GM21367 (cell line): ENCODE results near the gene PICK1.
"Not testable (repeated sequence)": the region's sequence is repeated elsewhere in the genome, so short reads cannot be mapped to it uniquely, and the experiment has no call there.

ENCODE experiments used
- ATAC-seq: cut with Tn5 transposase; IDR thresholded peaks from one replicate; pipeline ENCODE4 v1.9.1; 2021; ENCODE audit not compliant: unreplicated experiment

Gene PICK1

DNA sequence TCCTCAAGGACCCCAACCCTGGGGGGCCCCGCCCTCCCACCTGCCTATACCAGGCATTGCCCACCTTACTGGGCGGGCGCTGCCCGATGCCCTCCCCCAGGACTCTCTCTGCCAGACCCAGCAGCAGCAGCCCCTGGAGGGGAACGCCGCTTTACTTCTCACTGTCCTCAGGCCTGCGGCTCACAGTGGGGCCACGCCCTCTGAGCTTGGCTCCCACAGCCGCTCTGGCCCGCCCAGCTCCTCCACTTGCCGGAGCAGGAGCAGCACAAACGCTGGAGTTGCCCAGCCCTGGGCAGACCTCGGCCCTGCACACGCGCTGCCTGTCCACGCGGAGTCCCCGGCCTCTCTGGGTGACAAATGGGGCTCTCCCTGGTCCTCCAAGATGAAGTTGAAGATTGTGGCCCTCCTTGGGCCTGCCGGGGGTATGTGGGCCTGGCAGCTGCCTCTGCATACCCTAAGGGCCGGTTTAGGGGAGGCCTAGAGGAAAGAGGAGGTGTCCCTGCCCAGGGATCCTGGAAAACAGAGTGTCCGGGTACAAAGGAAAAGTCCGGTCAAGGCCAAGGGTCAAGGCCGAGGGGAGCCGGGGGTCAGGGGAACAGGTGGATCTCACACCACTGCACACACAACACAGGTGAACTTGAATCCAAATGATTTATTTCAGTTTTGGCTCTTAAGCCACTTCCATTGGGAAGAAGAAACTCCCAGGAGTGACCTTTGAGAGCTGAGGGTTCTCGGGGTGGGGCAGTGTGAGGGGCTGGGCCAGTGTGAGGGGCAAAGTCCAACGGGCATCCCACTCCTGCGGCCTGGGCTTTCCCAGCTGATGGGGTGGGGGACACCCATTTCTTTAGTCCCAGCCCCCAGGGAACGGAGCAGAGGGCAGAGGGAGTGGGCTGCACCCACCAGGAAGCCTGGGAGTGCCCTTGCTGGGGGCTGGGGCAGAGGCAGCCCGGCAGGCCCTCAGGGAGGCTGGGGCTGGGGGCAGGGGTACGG, 54.0 kb downstream of the PICK1 start:
- no peak for ATAC-seq

- no peak for ATAC-seq
Measured at GRCh38 chr22:38111925-38112355, 54.7 kb downstream of the PICK1 start.

DNA sequence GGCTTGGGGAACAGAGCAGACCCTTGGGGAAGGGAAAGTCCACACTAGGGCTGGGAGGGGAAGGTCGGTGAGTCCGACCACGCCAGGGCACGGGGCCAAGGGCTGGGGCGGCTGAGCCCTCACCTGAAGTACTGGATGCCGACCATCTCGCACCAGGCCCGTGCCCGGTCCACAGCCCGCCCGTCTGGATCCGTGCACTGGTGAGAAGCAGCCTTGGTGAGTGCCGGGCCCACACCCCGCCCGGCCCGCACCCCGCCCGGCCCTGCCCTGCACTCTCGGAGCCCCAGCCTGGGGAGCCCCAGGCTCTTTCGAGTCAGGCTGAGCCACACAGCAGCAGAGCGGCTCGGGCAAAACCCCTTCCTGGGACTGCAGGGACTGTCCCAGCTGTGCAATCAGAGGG, 55.2 kb downstream of the PICK1 start:
- no peak for ATAC-seq

DNA sequence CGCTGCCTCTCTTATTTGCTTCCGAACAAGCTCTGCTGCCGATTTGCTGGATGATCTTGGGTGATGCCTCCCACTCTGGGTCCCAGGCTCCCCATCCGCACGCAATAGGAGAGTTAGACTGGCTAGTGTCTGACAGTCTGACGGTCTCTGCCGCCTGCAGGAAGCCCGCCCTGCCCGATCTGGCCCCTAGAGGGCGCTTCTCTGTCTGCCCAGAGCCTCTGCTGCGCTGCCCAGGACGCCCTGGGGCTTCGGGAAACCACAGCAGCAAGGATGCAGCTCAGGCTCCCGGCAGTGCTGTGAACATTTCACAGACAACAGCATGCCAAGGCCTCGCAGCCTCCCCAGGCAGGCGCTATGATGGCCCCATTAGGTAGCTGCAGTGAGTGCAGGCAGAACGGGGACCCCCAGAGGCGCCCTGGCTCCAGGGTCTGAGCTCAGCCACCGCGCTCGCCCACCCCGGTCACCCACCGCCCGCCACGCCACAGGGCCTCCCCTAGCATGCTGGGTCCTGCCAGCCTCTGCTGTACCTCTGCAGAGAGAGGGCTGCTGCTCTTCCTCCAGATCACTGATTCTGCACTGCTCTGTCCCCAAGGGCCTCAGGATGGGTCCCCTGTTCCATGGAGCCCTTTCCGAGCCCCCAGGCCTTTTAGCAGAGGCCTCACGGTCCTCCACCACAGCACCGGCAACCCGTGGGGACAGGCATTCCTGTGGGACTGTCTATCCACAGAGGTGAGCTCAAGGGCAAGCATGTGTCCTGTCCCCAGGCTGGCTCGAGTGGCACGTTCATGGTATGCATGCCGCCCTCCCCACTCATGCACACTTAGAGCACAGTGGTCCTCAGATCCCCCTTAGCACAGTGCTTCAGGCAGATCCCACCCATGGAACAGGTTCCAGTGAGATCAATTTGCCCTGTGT, 57.5 kb downstream of the PICK1 start:
- no peak for ATAC-seq

DNA sequence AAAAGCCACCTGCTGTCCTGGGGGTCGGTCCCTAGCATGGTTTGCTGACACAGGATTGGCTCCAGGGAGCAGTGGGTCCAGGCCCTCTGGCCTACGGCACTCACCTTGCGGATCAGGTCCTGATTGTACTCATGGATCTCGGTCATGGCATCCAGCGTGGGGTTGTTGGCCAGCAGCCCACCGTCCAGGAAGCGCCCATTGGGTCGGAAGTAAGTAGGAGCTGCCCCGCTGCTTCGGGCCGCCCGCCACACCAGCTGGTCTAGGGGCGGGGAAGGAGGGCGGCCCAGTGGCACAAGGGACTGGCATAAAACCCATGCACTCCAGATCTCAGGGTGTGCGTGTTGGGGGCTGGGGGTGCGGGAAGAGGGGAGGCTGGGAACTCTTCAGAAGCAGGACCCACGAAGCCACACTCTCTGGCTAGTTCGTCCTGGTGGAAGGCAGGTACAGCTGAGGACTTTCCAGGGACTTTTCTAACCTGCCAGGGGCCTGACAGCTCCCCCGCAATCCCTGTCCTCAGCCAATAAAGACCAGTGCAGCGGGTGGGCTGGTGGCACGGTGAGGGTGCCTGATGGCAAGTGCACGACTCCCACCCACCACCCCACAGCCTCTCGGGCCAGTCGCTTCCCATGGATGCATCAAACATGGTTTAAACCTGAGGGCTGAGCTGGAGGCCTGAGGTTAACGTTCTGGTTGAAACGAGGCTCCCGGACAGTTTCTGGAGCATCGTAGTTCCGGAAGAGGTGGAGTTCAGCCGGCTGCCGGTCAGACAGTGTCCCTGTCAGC, 58.4 kb downstream of the PICK1 start:
- ATAC-seq: no peak

DNA sequence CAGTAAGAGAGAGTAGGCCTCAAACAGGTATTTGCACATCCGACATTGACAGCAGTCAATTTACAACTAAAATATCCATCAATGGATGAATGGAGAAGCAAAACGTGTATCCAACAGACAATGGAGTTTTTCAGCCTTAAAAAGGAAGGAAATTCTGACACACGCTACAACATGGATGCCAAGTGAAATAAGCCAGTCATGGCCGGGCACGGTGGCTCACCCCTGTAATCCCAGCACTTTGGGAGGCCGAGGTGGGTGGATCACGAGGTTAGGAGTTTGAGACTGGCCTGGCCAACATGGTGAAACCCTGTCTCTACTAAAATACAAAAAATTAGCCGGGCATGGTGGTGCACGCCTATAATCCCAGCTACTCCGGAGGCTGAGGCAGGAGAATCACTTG, 60.4 kb downstream of the PICK1 start:
- ATAC-seq: not testable (repeated sequence)

GRCh38 chr22:38118182-38118581, 61.0 kb downstream of the PICK1 start:
- ATAC-seq: no peak

DNA sequence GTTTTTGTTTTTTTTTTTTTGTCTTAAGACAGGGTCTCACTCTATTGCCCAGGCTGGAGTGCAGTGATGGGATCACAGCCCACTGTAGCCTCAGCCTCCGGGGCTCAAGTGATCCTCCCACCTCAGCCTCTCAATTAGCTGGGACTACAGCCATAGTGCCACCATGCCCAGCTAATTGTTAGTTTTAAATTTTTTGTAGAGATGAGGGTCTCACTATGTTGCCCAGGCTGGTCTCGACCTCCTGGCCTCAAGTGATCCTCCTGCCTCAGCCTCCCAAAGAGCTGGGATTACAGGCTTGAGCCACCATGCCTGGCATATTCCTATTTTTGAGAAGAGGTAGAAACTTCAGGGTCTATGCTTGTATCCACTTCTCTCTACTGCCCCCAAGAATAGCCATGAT, 61.5 kb downstream of the PICK1 start:
- not testable (repeated sequence) for ATAC-seq

GRCh38 chr22:38120359-38121110, 63.3 kb downstream of the PICK1 start:
- no peak for ATAC-seq

GRCh38 chr22:38122616-38123015, 65.4 kb downstream of the PICK1 start:
- ATAC-seq: no peak

GRCh38 chr22:38124236-38124974, 67.2 kb downstream of the PICK1 start:
- ATAC-seq: no peak

GRCh38 chr22:38125038-38125610, 67.9 kb downstream of the PICK1 start:
- no peak for ATAC-seq
